Endothelial cell of umbilical vein (primary cell): ENCODE results near the gene PHKG2.

Experiments
- CTCF ChIP-seq, 2 donors: IDR thresholded peaks; 1 replicate in 1 of 2; 2 replicates in 1 of 2; pipeline ENCODE4 v1.5.1; 2011; ENCODE audit warnings: low read length in 2 of 2, mild to moderate bottlenecking in 2 of 2, moderate library complexity in 2 of 2, control low read depth in 1 of 2, inconsistent platforms in 1 of 2, low read depth in 1 of 2; ENCODE audit not compliant: insufficient read depth in 1 of 2; ENCODE audit errors: extremely low read depth in 1 of 2
- EZH2 ChIP-seq: IDR thresholded peaks from 2 replicates; pipeline ENCODE4 v1.6.1; 2012; ENCODE audit warnings: borderline replicate concordance, low read depth, mild to moderate bottlenecking, moderate library complexity, low read length, inconsistent platforms; ENCODE audit not compliant: severe bottlenecking
- FOS ChIP-seq: IDR thresholded peaks from 2 replicates; pipeline ENCODE4 v1.6.1; 2011; ENCODE audit warnings: mild to moderate bottlenecking, low read length, moderate library complexity, borderline replicate concordance; ENCODE audit not compliant: insufficient read depth
- GATA2 ChIP-seq: IDR thresholded peaks from 2 replicates; pipeline ENCODE4 v1.7.0; 2011; ENCODE audit warnings: low read depth, mild to moderate bottlenecking, moderate library complexity, mixed read lengths, low read length; ENCODE audit not compliant: insufficient read length, insufficient read depth
- JUN ChIP-seq: IDR thresholded peaks from 2 replicates; pipeline ENCODE4 v1.6.1; 2011; ENCODE audit warnings: borderline replicate concordance, low read depth; ENCODE audit not compliant: insufficient read length, insufficient read depth
- MAX ChIP-seq: IDR thresholded peaks from 2 replicates; pipeline ENCODE4 v1.6.1; 2011; ENCODE audit not compliant: insufficient read depth, insufficient read length
- MYC ChIP-seq: IDR thresholded peaks from one replicate; pipeline ENCODE4 v1.6.1; 2011; ENCODE audit warnings: mild to moderate bottlenecking, low read depth, low read length
- POLR2A ChIP-seq: IDR thresholded peaks from 2 replicates; pipeline ENCODE4 v1.6.1; 2012; ENCODE audit warnings: low read depth, mild to moderate bottlenecking, control low read depth, low read length
- POLR2AphosphoS5 ChIP-seq: IDR thresholded peaks from 2 replicates; pipeline ENCODE4 v1.6.1; 2012; ENCODE audit warnings: low read depth, mild to moderate bottlenecking, control low read depth, low read length, moderate library complexity; ENCODE audit not compliant: insufficient read depth

GRCh38 chr16:30741461-30741914, 6.7 kb upstream of the PHKG2 start:
- TF ChIP-seq MAX (no peak), POLR2AphosphoS5 (no peak), MYC (no peak), CTCF (IDR thresholded peaks at IDR 0.05; ENCODE audit: extremely low read depth in 1 of 2, insufficient read depth in 1 of 2, low read depth in 1 of 2, low read length in 2 of 2) (no peak), POLR2A (no peak), JUN (peak; percentile 46), EZH2 (no peak), FOS (peak; percentile 52), GATA2 (no peak)
